Mesothelial cell of epicardium (in vitro differentiated cells): ENCODE results near the gene DNAH2. TPM values are rescaled to one million over a fixed set of nuclear protein-coding genes. Genes with fewer than 3 reads are reported as not detected.

ENCODE experiments used
- DNase-seq, 2 experiments: peaks; one replicate each; pipeline ENCODE4 v3.0.0; 2021; ENCODE audit warnings: low spot score in 2 of 2; ENCODE audit not compliant: unreplicated experiment in 2 of 2
- H3K27ac Mint-ChIP-seq: 2 replicates; pipeline ENCODE4 v1.8.0; 2021; ENCODE audit warnings: mixed read lengths
- H3K27me3 Mint-ChIP-seq: 2 replicates; pipeline ENCODE4 v1.8.0; 2021; ENCODE audit warnings: low read depth, mixed read lengths
- H3K36me3 Mint-ChIP-seq: 2 replicates; pipeline ENCODE4 v1.8.0; 2021; ENCODE audit warnings: mixed read lengths
- H3K4me1 Mint-ChIP-seq: 2 replicates; pipeline ENCODE4 v1.8.0; 2021; ENCODE audit warnings: mixed read lengths
- H3K4me3 Mint-ChIP-seq: 2 replicates; pipeline ENCODE4 v1.8.0; 2021; ENCODE audit warnings: mild to moderate bottlenecking, moderate library complexity, mixed read lengths
- H3K9me3 Mint-ChIP-seq: 2 replicates; pipeline ENCODE4 v1.8.0; 2021; ENCODE audit warnings: mixed read lengths
- CTCF ChIP-seq: fragments of 200-600 bp; sonication (generic); IDR thresholded peaks from one replicate; pipeline ENCODE4 v1.5.0; 2021; ENCODE audit warnings: antibody characterized with exemption; ENCODE audit not compliant: unreplicated experiment
- total RNA-seq: library from RNA; stranded (reverse); gene quantifications from 3 replicates; pipeline ENCODE4 v1.2.1, GENCODE V29; 2021

Gene DNAH2
- total RNA-seq, 1 donor from 2014 or later, result 0.18 TPM

- Mint-ChIP-seq H3K4me1 (peaks cover 10% of the 10 kb centered on the region), H3K9me3 (no peaks in the 10 kb centered on the region), H3K4me3 (no peak overlapping the region), H3K27me3 (no peaks in the 10 kb centered on the region), H3K27ac (no peak overlapping the region), H3K36me3 (peaks cover 24% of the 10 kb centered on the region)
- no peak for DNase-seq
- TF ChIP-seq CTCF, result no peak
Observed at GRCh38 chr17:7875804-7876370, 158.3 kb downstream of the DNAH2 start.

DNA sequence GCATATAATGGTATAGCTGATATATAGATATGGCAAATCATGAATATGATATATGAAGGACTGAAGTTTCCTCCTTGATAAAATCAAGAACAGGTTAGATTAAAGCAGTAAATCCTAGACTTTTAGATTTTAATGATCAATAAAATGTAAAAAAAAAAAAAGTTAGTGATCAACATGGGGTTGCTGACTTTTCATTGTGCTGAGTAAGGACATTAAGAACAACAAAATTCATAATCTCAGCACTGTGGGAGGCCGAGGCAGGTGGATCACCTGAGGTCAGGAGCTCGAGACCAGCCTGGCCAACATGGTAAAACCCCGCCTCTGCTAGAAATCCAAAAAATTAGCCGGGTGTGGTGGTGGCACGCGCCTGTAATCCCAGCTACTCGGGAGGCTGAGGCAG, 160.7 kb downstream of the DNAH2 start:
- no peak for TF ChIP-seq CTCF
- Mint-ChIP-seq H3K27ac (no peak overlapping the region), H3K4me3 (no peak overlapping the region), H3K4me1 (peaks cover 7% of the 10 kb centered on the region), H3K27me3 (no peaks in the 10 kb centered on the region), H3K9me3 (no peaks in the 10 kb centered on the region), H3K36me3 (peaks cover 19% of the 10 kb centered on the region)
- DNase-seq, result no peak

- Mint-ChIP-seq H3K36me3 (peaks cover 12% of the 10 kb centered on the region), H3K4me3 (no peak overlapping the region)
Observed at GRCh38 chr17:7880076-7880868, 162.7 kb downstream of the DNAH2 start.

GRCh38 chr17:7881276-7882054, 163.9 kb downstream of the DNAH2 start:
- DNase-seq, result peak in 1 of 2 experiments; percentile 14
- H3K4me1 Mint-ChIP-seq, result peaks cover 3% of the 10 kb centered on the region

More at GRCh38 chr17:7880076-7880868, 162.7 kb downstream of the DNAH2 start:
- no peak overlapping the region for H3K27ac Mint-ChIP-seq
- H3K4me1 Mint-ChIP-seq, result no peaks in the 10 kb centered on the region
- no peak for DNase-seq
- no peaks in the 10 kb centered on the region for H3K9me3 Mint-ChIP-seq
- H3K27me3 Mint-ChIP-seq, result no peaks in the 10 kb centered on the region
- TF ChIP-seq CTCF, result no peak

GRCh38 chr17:7882068-7882467, 164.5 kb downstream of the DNAH2 start:
- H3K27me3 Mint-ChIP-seq, result no peaks in the 10 kb centered on the region
- DNase-seq, result no peak
- no peak for TF ChIP-seq CTCF
- no peak overlapping the region for H3K27ac Mint-ChIP-seq
- H3K9me3 Mint-ChIP-seq, result no peaks in the 10 kb centered on the region
- peaks cover 6% of the 10 kb centered on the region for H3K4me1 Mint-ChIP-seq
- H3K4me3 Mint-ChIP-seq, result no peak overlapping the region
- no peaks in the 10 kb centered on the region for H3K36me3 Mint-ChIP-seq

More at GRCh38 chr17:7881276-7882054, 163.9 kb downstream of the DNAH2 start:
- H3K27ac Mint-ChIP-seq, result no peak overlapping the region
- peaks cover 2% of the 10 kb centered on the region for H3K36me3 Mint-ChIP-seq
- H3K9me3 Mint-ChIP-seq, result no peaks in the 10 kb centered on the region
- TF ChIP-seq CTCF, result no peak
- H3K4me3 Mint-ChIP-seq, result no peak overlapping the region
- H3K27me3 Mint-ChIP-seq, result no peaks in the 10 kb centered on the region
